Lower leg skin (tissue), 3 donors: ENCODE results near the gene APBB2.

Experiments used
- POLR2A ChIP-seq, 2 donors: fragments of 450-650 bp; IDR thresholded peaks; one replicate each; pipeline ENCODE4 v1.6.1; 2016 to 2017; ENCODE audit warnings: antibody characterized with exemption in 2 of 2, mild to moderate bottlenecking in 1 of 2, moderate library complexity in 1 of 2
- TF ChIP-seq, protein P1 (sequence below), 3 donors: fragments of 450-650 bp; IDR thresholded peaks; one replicate each; pipeline ENCODE4 v1.5.1; 2016; ENCODE audit warnings: antibody characterized with exemption in 3 of 3, mild to moderate bottlenecking in 3 of 3, moderate library complexity in 2 of 3

DNA sequence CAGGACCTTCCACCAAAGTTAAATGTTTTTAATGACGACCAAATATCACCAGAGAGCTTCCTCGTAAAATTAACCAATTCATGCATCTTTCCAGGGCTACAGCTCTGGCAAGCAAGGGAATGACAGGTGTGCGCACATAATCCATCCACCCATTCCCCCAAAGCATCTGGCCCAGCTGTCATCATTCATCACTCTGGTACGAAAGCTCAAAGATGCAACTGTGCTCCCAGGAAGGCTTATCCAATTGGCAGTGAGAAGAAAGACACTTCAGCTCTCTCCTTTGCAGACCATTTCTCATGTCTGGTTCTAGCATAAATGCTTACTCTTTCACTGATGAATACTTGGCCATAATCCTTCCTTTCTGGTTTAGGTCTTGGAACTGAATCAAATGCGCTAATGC is 325.4 kb downstream of the APBB2 start:
- TF ChIP-seq, protein P1, sequence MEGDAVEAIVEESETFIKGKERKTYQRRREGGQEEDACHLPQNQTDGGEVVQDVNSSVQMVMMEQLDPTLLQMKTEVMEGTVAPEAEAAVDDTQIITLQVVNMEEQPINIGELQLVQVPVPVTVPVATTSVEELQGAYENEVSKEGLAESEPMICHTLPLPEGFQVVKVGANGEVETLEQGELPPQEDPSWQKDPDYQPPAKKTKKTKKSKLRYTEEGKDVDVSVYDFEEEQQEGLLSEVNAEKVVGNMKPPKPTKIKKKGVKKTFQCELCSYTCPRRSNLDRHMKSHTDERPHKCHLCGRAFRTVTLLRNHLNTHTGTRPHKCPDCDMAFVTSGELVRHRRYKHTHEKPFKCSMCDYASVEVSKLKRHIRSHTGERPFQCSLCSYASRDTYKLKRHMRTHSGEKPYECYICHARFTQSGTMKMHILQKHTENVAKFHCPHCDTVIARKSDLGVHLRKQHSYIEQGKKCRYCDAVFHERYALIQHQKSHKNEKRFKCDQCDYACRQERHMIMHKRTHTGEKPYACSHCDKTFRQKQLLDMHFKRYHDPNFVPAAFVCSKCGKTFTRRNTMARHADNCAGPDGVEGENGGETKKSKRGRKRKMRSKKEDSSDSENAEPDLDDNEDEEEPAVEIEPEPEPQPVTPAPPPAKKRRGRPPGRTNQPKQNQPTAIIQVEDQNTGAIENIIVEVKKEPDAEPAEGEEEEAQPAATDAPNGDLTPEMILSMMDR (IDR thresholded peaks at IDR 0.05), result no peak
- no peak for TF ChIP-seq POLR2A (IDR thresholded peaks at IDR 0.05)
